ENCODE data around the gene ANTXR1.

The ANTXR1 gene

DNA sequence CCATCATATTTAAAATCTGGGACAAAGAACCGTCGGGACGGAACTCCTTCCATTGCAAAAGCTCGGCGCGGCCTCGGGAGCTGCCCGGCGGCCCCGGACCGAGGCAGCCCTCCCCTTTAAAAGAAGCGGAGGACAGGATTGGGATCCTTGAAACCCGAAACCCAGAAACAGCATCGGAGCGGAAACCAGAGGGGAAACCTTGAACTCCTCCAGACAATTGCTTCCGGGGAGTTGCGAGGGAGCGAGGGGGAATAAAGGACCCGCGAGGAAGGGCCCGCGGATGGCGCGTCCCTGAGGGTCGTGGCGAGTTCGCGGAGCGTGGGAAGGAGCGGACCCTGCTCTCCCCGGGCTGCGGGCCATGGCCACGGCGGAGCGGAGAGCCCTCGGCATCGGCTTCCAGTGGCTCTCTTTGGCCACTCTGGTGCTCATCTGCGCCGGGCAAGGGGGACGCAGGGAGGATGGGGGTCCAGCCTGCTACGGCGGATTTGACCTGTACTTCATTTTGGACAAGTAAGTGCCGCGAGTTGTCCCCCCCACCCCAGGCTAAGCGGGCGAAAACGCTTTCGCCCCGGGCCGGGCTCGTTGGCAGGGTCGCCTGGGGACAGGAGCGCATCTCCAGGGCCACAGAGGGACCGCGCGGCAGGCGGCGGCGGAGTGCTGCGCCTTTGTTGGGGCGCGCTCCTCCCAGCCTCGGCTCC lies at the start of gene ANTXR1:
TSS of gene ANTXR1 (plus strand) at position 38 of the 698 bp plus-strand sequence. CDS start at position 359, 321 bp downstream.
- DNase-seq = peak; percentile 38

DNA sequence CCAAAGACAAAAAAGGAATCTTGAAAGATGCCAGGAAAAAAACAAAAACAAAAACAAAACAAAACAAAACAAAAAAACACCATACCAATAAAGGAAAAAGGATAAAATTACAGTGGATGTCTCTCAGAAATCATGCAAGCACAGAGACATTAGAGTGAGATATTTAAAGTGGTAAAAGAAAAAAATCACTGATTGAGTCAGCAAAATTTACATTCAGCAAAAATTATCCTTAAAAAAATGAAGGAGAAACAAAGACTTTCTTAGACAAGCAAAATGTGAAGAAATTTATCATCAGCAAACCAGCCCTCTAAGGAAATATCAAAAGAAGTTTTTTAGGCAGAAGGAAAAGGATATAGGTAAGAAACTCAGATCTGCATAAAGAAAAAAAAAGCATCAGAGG lies 48.7 kb upstream of the ANTXR1 start:
- no peak for DNase-seq

DNA sequence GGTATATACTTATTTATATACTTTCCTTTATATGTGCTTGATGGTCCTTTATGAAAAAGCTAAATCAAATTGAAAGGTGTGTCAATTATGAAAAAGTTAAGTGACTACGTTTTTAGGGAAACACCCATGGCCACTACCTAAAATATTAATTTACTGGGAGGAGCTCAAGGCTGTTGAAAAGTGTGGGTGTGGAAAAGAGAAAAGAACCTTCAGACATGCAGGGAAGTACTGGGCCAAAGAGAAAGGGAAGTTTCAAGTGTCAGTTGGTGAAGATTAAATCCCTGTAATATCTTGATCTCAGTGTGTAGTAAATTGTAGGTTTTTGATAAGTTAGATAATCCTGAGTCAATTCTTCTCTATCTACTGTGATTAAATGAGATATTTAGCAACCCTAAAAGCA lies 44.8 kb upstream of the ANTXR1 start:
- DNase-seq = no peak

DNA sequence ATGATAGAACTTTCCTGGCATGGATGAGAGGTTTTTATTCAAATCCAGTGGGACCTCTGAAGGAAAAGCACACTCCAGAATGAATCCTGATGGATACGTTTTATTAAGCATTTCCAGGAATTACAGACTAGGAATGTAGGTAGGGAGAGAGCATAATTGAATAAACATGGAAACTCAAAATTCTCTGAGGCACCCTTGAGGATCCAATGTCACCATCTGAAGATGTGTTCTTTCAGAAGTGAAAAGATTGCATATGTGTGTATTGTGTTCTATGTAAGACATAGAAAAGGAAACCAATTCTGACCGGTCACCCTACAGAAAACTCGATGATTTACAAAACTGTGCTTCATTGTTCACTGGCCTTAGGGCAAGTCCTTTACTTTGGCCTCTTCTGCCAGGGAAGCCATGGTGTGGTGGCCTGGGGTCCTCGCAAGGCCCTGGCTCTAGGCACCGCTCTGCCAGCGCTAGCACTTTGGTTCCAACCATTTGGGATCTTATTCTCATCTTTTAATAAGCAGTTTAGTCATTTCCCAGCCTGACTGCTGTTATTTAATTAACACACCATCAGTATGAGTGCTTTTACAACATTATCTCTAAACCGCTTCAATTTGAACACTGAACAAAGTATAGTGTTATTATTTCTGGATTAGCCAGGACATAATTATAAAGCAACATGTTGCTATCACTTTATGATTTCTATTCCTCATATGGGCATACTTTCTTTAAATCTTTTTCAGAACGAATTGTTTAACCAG lies 43.1 kb upstream of the ANTXR1 start:
- no peak for DNase-seq

DNA sequence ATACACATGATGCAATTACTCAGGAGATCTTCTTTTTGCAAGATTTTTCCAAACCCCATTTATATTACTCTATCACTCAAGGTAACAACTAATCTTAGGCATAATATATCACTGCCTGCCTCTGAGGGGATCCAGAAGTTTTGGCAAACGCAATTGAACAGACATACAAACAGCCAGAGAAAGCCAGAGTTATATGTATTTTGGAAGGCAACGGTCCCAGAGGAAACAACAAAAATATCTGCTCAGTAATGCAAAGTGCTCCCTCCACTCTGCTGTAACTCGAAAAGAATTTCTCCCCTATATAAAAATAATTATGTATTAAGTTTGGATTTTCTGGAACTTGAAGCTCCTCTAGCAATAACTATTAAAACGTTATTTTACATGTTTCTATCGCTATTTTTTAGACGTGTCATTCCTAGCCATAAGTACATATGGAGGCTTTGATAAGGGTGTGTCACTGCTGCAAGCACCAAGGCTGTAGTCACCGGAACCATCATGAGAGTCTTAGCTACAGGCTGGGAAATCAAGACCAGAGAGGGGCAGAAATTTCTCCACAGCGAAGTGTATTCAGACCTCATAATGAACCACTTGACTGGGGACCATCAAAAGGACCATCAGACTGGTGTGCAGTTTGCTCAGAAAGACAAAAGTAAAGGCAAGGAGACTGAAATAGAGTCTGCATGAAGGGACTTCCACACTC lies 42.3 kb upstream of the ANTXR1 start:
- no peak for DNase-seq

DNA sequence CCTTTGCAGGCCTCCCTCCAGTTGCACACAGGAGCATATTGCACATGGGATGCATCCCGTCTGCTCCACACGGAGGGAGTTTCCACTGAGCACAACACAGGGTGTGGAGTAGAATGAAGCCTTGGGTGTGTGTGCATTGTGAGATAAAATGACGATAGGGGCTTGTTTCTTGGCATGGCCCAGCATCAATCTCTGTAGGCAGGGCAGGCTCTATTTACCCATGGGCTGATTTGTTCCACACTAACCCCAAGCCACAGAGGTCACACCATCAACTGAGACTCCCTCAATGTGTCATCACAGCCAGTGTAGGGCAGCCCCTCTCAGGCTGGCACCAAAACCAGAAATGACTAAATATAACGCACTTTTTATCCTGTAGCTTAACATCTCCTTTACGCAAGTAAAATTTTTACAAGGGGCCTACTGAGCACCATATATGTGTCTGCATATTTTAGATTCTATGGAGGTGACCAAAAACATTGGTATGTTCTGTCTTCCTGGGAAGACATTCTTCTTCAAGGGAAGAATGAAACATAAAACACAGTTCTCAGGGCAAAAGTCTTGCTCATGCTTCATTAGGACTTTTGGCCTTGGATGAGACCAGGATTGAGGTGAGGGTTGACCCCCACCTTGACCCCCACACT lies 41.3 kb upstream of the ANTXR1 start:
- DNase-seq = no peak

DNA sequence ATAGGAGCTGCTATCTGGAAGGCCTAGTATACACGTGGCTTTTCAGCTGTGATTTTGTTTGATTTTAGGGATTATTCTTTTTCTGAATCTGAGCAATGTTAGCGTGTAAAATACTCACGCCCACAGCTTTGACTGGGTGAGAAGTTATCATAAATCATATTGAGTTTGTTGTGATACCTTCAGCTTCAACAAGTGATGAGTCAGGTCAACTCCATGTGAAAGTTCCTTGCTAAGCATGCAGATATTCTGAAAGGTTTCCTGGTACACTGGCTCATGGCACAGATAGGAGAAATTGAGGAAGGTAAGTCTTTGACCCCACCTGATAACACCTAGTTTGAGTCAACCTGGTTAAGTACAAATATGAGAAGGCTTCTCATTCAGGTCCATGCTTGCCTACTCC lies 38.7 kb upstream of the ANTXR1 start, which contains the start of gene GKN1:
TSS of gene GKN1 (plus strand) at position 386 of the 400 bp plus-strand sequence. CDS start 42 bp downstream, outside the sequence.
- DNase-seq = no peak

DNA sequence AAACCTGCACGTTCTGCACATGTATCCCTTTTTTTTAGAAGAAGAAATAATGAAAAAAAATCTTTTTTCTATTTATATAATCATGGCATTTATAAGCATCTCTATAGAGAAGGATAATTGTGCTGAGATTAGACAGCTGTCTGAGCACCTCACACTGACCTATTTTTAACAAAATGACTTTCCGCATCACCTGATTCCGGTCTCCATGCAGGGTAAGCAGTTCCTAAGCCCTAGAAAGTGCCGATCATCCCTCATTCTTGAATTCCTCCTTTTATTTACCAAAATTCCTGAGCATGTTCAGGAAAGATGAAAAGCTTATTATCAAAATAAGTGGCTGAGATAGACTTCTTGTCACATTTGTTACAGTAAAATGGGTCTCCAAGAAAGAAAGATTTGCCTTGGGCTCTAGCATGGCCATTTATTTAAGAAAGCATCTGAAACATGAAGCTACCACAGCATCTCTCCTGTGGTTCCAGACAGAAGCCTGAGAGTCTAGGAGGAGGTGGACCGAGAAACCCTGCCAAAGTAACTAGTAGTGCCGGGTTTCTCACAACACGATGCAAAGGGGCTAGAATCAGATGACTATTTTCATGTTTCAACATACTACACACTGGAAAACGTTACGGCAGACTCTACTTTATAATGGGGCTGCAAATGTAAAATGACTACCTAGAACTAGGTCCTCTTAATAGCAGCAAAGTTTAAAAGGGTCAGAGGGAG lies 37.9 kb upstream of the ANTXR1 start:
- no peak for DNase-seq

DNA sequence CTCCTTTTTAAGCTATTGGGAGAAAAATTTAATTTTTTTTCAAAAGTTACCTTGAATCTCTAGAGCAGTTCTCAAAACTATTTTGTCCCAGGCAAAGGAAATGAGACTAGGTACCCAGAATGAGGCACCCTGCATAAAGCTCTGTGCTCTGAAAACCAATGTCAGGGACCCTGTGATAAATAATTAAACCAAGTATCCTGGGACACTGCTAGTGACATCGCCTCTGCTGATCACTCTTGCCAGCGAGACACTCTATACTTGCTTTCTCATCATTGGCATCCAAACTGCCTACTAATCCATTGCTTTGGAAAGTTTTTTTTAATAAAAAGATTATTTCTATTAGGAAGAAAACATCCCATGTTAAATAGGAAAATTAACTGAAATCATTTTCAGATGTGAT lies 37.1 kb upstream of the ANTXR1 start:
- DNase-seq = no peak

DNA sequence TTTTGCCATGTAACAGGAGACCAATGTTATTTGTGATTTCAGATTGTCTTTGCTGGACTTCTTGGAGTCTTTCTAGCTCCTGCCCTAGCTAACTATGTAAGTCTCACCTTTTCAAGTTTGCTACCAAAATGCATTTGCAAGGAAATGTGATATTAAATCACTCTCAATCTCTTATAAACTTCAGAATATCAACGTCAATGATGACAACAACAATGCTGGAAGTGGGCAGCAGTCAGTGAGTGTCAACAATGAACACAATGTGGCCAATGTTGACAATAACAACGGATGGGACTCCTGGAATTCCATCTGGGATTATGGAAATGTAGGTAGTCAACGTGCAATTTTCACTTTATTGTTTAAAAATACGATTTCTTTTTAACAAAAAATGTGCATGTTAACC lies 35.5 kb upstream of the ANTXR1 start:
- no peak for DNase-seq

DNA sequence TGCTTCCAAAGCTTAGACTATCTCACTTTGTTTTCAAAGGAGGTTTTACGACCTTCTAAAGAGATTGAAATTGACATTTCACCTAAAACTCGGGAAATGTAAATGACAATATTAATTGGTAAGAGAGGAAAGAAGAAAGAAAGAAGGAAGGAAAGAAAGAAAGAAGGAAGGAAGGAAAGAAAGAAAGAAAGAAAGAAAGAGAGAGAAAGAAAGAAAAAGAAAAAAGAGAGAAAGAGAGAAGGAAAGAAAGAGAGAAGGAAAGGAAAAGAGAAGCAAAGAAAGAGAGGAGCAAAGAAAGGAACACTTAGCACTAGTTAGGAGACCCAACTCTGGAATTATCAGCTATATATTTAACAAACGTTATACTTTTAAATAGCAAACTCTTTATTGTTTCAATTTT lies 34.9 kb upstream of the ANTXR1 start:
- DNase-seq = no peak

DNA sequence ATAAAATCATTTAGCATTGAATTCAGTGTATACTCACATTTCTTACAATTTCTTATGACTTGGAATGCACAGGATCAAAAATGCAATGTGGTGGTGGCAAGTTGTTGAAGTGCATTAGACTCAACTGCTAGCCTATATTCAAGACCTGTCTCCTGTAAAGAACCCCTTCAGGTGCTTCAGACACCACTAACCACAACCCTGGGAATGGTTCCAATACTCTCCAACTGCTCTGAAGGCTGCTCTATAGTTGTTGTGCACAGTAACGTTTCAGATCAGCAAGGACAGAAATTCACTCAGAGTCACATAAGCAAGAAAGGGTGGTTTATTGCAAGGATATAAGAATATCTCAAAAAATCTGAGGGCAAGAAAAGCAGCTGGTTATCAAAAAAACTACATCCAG lies 32.0 kb upstream of the ANTXR1 start:
- no peak for DNase-seq

DNA sequence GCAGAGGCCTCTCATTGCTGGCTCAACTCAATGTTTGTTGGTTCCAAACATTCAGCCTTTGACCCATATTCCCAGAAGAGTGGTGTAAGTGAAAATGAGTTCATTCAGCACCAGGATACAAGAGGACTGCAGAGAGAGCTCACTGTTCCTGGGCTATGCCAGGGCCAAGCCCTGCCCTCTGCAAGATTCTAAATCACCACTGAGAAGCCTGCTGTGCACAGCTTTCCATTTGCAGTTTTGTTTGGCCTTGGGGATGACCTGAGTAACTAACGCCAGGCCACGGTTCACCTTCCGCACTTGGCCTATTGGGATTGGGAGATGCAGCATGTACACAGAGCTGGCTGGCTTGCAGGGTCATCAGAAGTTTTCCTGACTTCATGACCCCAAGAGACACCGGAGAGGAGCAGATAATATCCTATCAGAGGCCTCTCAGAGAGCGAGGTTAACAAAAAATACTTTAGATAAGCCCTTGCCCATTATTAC lies 25.9 kb upstream of the ANTXR1 start:
- no peak for DNase-seq

DNA sequence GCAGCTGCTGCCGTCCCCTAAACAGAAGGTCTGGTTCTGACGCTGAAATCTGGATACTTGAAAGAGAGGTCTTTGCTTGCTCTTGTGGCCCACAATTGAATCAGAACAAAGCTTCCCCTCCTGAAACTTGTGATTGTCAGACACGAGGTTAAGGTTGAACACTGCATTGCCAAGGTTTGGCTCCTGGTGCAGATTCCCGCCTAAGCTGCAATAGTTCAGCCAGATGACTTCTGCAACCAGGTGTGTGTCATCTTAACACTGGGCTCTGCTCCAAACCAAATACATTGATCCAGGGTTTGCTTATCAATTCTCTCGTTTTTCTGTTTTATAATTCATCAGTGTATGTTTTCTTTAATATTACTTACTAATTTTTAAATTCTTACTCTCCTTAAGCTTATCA lies 23.9 kb upstream of the ANTXR1 start:
- DNase-seq = no peak

DNA sequence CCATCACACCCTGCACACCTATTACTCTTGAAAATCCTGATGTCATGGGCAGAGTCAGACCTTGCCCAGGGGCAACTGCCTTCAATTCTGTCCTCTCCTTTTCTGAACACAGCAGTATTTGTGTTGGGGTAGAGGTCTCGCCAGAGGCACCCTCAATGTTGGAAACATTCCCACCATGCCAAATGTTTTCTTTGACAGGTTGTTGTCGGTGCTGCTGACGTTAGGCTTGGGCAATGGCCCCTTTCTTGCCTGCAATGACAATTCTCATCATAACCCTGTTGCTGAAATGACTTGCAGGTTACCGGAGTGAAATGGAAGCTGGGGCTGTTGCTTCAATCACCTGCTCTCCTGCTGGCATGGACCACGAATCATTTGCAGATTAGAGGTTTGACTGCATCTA lies 20.6 kb upstream of the ANTXR1 start:
- DNase-seq = no peak

DNA sequence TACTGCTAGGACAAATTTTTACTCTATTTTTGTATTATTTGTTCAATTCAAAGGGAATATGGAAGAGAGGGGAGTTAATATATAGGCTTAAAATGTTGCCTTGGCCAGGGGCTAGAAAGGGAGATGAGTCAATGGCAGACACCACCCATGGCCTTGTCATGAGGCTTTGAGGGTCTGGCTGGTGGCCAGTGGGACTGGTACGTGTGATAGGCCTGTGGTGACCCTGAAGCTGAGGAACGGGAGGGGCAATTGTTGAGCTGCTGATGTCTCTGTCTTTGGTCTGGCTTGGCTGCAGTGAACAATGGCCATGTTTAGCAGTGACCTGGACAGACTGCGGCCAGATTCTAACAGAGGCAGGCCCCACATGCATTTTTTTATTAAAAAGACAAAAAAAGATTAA lies 20.0 kb upstream of the ANTXR1 start:
- DNase-seq = no peak

DNA sequence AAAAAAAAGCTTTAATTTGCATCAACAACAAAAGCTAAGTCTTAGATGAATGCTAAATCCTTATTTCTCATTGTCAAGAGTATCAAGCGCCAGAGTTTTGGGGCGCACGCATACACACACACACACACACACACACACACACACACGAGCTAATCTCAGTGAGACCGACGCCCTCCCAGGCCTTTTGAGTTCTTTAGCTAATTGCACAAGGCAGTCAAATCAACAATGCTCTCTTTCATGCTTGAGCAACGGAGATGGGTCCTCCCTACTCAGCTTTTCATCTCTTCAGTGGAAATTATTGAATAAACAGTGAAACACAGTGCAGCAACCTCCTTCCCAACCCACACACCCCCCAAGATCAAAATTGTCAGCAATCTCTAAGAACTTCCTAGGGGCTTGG lies 19.3 kb upstream of the ANTXR1 start:
- no peak for DNase-seq

DNA sequence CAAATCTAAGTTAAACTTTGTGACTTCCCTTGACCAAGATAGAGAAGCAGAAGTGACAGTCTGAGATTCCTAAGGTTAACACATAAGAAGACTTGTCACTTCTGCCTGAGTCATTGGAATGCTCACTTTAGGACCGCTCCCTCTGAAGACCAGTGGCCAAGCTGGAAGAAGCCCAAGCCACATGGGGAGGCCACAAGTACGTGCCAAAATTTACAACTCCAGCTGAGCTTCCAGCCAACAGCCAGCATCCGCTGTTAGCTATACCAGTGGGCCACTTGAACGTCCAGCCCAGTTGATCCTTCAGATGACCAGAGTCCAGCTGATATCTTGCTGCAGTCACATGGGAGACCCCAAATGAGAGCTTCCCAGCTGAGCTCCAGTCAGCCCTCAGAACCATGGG lies 18.1 kb upstream of the ANTXR1 start:
- no peak for DNase-seq

DNA sequence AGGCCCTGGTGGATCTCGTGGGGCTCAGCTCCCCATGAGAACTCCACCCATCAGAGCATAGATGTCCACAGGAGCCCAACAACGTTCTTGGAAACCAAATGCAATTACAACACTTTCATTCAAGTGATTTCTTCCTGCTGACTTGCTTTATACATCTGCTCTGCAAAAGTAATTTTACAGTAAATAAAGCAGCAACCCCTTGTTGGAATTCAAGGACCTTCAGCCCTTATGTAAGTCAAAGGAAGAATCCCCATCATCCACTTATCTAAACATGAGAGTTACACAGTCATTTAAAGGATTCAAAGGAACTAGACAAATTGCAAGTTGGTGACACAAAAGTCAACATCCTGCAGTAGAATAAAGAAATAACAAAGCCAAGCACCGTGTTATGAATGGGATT lies 17.1 kb upstream of the ANTXR1 start:
- DNase-seq = no peak

DNA sequence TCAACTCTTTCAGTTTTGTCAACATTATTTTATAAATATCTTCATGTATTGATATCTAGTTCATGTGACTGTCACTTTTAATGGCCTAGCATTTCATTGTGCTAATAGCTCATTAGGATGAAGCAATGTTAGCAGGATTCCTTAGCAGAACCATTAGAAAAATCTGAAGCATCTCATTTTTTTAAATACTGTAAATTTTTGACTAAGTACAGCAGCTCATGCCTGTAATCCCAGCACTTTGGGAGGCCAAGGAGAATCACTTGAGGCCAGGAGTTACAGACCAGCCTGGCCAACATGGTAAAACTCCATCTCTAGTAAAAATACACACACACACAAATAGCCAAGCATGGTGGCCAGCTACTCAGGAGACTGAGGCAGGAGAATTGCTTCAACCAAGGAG lies 15.6 kb upstream of the ANTXR1 start:
- DNase-seq = no peak

DNA sequence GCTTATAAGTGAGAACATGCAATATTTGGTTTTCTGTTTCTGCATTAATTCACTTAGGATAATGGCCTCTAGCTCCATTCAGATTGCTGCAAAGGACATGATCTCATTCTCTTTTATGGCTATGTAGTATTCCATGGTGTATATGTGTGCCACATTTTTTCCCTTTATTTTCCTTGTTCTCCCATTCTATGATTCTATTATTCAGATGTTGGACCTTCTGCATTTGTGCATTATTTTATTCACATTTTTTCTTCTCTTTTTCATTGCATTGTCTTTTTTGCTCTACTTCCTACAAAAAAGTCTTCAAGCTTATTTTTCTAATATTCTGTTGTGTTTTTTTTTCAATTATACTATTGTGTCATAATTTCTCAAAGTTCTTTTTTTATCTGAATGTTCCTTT lies 11.1 kb upstream of the ANTXR1 start:
- DNase-seq = no peak

DNA sequence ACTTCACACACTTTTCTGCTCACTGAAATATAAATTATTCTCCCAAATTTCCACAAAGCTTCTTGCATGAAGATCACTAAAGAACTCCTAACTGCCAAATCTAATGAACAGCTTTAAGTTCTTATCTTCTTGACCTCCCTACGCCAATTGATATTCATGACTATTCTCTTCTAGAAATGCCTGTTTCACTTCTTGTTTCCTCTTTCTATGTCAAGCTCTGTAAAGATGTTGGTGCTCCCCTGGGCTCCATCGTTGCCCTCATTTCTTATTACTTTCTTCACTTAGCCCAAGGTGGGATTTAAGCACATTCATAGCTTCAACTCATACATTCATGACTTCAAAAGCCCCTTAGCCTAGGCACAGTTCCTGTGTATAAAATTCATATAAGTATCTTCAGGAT lies 9.2 kb upstream of the ANTXR1 start:
- DNase-seq = no peak

DNA sequence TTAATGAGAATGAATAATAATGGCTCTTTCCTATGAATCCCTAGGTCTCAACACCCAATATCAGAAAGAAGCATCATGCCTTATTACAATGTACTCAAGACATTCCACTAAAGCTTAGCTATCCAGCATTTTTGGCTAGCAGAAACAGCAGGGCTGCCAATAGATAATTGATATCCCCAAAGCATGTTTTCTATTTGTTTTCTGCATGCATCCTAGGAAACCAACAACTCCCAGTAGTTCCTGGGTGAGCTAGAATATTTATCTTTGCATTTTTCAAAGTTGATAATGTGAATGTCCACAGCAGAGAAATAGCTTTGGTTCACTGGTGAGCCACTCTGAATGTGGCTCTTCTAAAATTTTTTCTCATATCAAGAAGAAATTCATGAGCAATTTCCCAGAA lies 5.8 kb upstream of the ANTXR1 start:
- DNase-seq = no peak
